HG03558 (cell line): ENCODE results near the gene SYT9.

Source experiments
- ATAC-seq: cut with Tn5 transposase; IDR thresholded peaks from one replicate; pipeline ENCODE4 v1.9.1; 2021; ENCODE audit warnings: moderate number of reproducible peaks; ENCODE audit not compliant: unreplicated experiment; ENCODE audit errors: extremely low read depth

Gene SYT9

DNA sequence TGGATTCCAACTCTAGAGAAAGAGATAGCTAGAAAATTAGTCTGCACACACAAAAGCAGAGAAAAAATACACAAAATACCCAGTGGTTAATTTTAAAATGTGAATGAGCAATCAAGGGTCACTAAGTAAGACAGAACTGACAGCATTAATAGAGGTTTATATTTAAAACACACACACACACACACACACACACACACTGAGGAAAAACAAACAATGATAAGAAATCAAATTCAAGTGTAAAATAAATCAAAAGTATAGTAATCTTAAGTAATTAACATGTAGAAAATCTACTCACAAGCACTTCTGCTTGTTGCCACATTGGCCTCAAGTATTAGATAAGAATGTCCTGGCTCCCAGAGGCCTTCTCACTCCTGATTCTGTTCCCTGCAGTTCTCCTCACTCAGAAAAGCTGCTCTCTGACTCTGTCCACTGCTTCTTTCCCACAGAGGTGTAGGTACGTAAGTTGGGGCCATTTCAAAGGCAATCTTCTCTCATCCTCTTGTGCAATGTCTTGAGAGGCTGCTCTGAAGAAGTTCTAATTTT lies 200.3 kb downstream of the SYT9 start:
- no peak for ATAC-seq

GRCh38 chr11:7454854-7455253 lies 203.2 kb downstream of the SYT9 start:
- ATAC-seq: no peak

- ATAC-seq: no peak
Measured at GRCh38 chr11:7457211-7457610, 205.5 kb downstream of the SYT9 start.

- ATAC-seq: no peak
Measured at GRCh38 chr11:7462706-7463105, 211.0 kb downstream of the SYT9 start.

DNA sequence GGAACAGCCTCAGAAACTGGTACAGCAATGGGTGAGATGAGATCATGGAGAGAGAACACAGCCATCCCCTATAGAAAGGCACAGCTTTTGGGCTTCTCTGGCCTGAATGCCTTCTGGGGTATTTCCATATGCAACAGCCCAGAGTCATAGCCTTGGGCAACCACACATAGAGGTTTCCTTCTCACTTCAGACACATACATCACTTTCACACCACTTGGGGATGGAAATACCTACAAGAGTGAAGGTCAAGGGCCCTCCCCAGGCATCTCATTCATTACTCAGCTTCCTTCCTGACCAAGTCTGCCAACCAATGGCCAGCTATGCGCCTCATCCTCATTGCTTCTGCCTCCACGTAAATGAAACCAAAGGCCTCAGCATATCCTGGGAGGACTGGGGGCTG lies 215.9 kb downstream of the SYT9 start:
- ATAC-seq: no peak

- ATAC-seq: no peak
Measured at GRCh38 chr11:7469351-7469865, 217.7 kb downstream of the SYT9 start.

- no peak for ATAC-seq
Measured at GRCh38 chr11:7471071-7471470, 219.4 kb downstream of the SYT9 start.

DNA sequence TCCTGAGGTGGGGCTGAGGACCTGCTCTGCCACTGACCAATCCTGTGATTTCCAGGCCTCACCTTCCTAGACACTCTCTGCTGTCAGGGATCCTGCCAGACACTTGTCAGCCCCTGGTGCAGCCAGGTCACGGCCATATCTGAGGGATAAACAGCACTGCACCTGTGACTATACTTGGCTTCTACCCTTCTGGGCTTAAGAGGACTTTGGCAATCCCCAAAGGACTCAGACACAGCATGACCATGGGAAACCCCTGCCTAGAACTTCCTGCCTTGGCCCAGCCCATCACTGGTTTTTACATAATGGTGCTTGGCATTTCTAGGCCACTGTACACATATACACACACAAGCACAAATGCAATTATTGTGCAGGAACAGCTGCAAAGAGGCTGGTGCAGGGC lies 222.0 kb downstream of the SYT9 start:
- peak; percentile 79 for ATAC-seq

DNA sequence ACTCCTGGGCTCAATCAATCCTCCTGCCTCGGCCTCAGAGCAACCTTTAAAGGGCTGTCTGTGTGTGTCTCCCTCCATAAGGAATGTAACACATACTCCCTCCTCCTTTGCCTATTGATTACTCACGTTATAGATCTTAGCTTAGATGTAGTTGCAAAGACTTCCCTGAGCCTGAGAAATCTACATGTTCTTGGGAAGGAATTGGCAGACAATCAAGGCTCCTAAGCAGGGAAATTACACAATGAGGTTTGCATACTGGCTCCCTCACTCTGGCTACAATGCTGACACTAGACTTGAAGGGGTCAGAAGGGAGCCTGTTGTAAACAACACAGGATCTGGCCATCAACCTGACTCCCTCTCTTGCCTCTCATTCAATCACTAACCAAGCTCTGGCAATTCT lies 228.4 kb downstream of the SYT9 start:
- ATAC-seq: no peak

GRCh38 chr11:7484131-7484530 lies 232.4 kb downstream of the SYT9 start:
- ATAC-seq: no peak

- no peak for ATAC-seq
Measured at GRCh38 chr11:7484645-7485044, 232.9 kb downstream of the SYT9 start.

DNA sequence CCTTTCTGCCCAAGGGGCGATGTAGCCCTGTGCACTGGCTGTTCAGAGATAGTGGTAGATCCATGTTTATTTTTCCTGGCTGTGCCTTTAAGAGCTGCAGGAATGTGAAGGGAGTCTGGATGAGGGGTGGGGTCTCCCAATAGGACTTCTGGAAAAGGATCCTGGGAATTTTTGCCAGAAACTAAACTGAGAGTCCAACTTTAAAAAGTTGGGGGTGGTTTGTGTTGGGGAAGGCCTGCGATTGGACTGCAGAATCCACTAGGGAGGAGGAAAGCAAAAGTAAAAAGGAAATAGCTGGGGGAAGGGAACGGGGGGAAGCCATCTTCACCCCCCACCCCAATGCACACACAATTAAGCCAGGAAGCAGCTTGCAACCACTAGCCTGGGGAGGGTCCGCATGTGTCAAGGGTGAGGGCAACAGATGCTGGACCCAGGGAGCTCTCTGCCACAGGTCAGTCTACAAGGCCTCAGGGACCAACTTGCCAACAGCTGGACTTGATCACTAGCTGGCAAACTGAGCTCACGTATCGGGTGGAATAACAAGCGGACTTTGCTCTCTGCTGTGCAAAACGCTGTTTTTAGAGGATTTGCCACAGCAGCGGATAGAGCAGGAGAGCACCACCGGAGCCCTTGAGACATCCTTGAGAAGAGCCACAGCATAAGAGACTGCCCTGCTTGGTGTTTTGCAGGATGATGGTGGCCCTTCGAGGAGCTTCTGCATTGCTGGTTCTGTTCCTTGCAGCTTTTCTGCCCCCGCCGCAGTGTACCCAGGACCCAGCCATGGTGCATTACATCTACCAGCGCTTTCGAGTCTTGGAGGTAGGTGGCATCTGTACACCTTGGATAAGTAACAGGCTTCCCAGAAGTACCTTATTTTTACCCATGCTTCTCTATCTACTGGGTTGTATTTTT lies 233.7 kb downstream of the SYT9 start, which contains the start of gene OLFML1:
OLFML1 (plus strand) TSS at position 321 of the 912 bp plus-strand sequence; CDS start at position 691, 370 bp downstream.
- no peak for ATAC-seq

- no peak for ATAC-seq
Measured at GRCh38 chr11:7486098-7486780, 234.5 kb downstream of the SYT9 start.

GRCh38 chr11:7486781-7487140 lies 235.1 kb downstream of the SYT9 start:
- ATAC-seq: no peak

- ATAC-seq: no peak
Measured at GRCh38 chr11:7487360-7487759, 235.7 kb downstream of the SYT9 start.

- no peak for ATAC-seq
Measured at GRCh38 chr11:7488681-7489080, 237.0 kb downstream of the SYT9 start.

- no peak for ATAC-seq
Measured at GRCh38 chr11:7489376-7489775, 237.7 kb downstream of the SYT9 start.

DNA sequence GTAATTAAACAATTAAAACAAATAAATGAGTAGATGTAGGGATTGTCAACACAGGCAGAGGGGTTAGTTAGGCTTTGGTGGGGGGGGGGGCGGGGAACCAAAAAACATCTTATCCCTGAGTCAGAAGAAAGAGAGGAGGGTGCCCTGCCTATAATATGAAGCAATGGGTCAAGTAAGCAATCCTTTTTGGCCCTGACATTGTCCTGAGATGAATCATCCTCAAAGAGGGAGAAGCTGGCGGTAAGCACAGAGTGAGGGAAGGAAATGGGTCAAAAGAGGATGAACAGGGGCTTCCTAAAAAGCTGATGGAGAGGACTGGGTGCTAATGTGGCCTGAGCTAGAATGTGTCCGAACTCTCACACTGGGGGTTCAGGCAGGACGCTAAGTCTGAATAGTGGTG lies 238.3 kb downstream of the SYT9 start:
- ATAC-seq: no peak

DNA sequence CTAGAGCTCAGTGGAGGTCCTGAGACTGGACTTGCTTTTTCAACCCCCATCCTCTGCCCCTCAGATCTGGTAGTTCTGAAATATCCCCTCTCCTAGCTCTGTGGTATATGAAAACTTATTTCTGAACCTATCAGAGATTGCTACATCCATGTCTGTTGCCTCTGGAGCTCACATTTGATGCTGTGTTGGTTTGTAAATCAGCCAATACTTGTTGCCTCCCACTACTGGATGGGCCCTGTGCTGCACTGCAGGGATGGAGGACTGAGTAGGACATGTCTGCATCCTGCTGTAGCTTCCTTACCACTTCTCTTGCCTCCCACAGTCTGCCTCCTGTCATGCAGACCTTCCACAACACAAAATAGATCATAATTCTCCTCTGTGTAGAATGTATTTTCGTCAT lies 238.8 kb downstream of the SYT9 start:
- no peak for ATAC-seq

GRCh38 chr11:7492253-7492652 lies 240.5 kb downstream of the SYT9 start:
- ATAC-seq: no peak

GRCh38 chr11:7493670-7494069 lies 242.0 kb downstream of the SYT9 start:
- ATAC-seq: no peak
